ENCODE data around the gene HEPHL1. TPM values are rescaled to one million over a fixed set of nuclear protein-coding genes. Genes with fewer than 3 reads are reported as not detected.
"Not testable (repeated sequence)": the region's sequence is repeated elsewhere in the genome, so short reads cannot be mapped to it uniquely, and the experiment has no call there.

The HEPHL1 gene
- polyA plus RNA-seq, 3 donors: not detected

DNA sequence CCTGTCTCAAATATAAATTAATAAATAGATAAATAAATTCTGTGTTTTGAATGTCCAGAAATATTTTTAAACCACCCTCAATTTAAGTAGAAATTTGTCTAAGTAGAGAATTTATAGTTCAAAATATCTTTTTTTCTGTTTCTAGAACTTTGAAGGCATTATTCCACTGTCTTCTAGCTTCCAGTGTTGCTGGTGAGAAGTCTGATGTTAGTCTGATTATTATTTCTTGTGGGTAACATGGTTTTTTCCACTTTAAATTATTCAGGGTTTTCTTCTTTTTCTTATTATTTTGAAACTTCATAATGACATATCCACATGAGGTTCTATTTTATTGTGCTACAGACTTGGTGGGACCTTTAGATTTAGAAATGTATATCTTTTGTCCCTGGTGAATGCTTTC lies 46.4 kb upstream of the HEPHL1 start:
- no peak overlapping the region for H3K4me3 Mint-ChIP-seq
- intact Hi-C loops (cut with micrococcal nuclease): no loop called here

DNA sequence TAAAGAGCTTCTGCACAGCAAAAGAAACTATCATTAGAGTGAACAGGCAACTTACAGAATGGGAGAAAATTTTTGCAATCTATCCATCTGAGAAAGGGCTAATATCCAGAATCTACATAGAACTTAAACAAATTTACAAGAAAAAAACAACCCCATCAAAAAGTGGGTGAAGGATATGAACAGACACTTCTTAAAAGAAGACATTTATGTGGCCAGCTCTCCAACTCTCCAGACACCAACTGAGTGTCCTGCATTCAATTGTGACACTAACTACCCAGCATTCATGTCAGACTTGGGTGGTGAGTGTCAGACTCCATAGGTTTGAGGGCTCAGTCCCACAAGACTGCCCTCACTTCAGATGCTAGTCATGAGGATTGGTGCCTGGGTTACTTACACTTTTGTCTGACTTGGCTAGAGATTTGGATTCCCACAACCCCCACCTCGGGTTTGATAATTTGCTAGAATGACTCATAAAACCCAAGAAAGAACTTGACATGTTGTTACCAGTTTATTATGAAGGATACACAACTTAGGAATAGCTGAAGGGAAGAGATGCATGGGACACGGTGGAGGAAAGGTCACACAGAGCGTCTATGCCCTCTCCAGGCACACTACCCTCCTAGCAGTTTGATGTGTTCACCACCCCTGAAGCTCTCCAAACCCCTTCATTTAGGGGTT lies 44.4 kb upstream of the HEPHL1 start:
- H4K20me1 ChIP-seq (ENCODE audit: insufficient read depth, low read length); H3K27ac ChIP-seq (ENCODE audit: low read depth in 1 of 2, low read length in 2 of 2); H3K4me1 ChIP-seq (ENCODE audit: control insufficient read depth in 1 of 2, insufficient read depth in 2 of 2, low read length in 2 of 2); DNase-seq; H3K36me3 ChIP-seq (replicated peaks in 1 of 2; ENCODE audit: control insufficient read depth in 1 of 2, insufficient read depth in 2 of 2, low read length in 2 of 2); H3K27me3 ChIP-seq (ENCODE audit: control insufficient read depth in 2 of 2, insufficient read depth in 2 of 2, low read length in 2 of 2); H3K4me3 Mint-ChIP-seq; H3K36me3 Mint-ChIP-seq; H3K4me3 ChIP-seq (replicated peaks in 1 of 3; ENCODE audit: low read depth in 2 of 3, low read length in 3 of 3); H3K27me3 Mint-ChIP-seq (ENCODE audit: low read depth in 3 of 3); intact Hi-C loops (cut with micrococcal nuclease); H3K4me2 ChIP-seq (replicated peaks; ENCODE audit: extremely low read depth, low read length, poor library complexity, severe bottlenecking); H2AFZ ChIP-seq (ENCODE audit: insufficient read depth, low read depth, low read length, poor library complexity, severe bottlenecking); H3K79me2 ChIP-seq (ENCODE audit: insufficient read depth, low read length); H3K27ac Mint-ChIP-seq; H3K4me1 Mint-ChIP-seq; H3K9ac ChIP-seq (ENCODE audit: insufficient read depth, low read length, poor library complexity, severe bottlenecking); H3K9me3 ChIP-seq (replicated peaks in 1 of 2; ENCODE audit: control insufficient read depth in 1 of 2, insufficient read depth in 1 of 2, low read length in 2 of 2): not testable (repeated sequence)
- H3K9me3 Mint-ChIP-seq: peaks cover 3 to 15% (median 7%) of the 10 kb centered on the region in 7 donors
- no CpG with 5 or more reads among the region's 3 CpGs for WGBS (ENCODE audit: insufficient coverage)

More for the DNA sequence above, 46.4 kb upstream of the HEPHL1 start:
- no peak overlapping the region for H3K27ac Mint-ChIP-seq
- no peak overlapping the region for H3K9ac ChIP-seq (ENCODE audit: insufficient read depth, low read length, poor library complexity, severe bottlenecking)
- H3K36me3 ChIP-seq (replicated peaks in 1 of 2; ENCODE audit: control insufficient read depth in 1 of 2, insufficient read depth in 2 of 2, low read length in 2 of 2): no peaks in the 10 kb centered on the region
- TF ChIP-seq, protein P1, sequence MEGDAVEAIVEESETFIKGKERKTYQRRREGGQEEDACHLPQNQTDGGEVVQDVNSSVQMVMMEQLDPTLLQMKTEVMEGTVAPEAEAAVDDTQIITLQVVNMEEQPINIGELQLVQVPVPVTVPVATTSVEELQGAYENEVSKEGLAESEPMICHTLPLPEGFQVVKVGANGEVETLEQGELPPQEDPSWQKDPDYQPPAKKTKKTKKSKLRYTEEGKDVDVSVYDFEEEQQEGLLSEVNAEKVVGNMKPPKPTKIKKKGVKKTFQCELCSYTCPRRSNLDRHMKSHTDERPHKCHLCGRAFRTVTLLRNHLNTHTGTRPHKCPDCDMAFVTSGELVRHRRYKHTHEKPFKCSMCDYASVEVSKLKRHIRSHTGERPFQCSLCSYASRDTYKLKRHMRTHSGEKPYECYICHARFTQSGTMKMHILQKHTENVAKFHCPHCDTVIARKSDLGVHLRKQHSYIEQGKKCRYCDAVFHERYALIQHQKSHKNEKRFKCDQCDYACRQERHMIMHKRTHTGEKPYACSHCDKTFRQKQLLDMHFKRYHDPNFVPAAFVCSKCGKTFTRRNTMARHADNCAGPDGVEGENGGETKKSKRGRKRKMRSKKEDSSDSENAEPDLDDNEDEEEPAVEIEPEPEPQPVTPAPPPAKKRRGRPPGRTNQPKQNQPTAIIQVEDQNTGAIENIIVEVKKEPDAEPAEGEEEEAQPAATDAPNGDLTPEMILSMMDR (IDR thresholded peaks at IDR 0.05): no peak
- H3K4me2 ChIP-seq (replicated peaks; ENCODE audit: extremely low read depth, low read length, poor library complexity, severe bottlenecking): no peak overlapping the region
- H3K27me3 ChIP-seq (ENCODE audit: control insufficient read depth in 2 of 2, insufficient read depth in 2 of 2, low read length in 2 of 2): no peaks in the 10 kb centered on the region
- peaks cover 3 to 15% (median 8%) of the 10 kb centered on the region in 7 donors for H3K9me3 Mint-ChIP-seq
- H3K27me3 Mint-ChIP-seq (ENCODE audit: low read depth in 3 of 3): peaks cover 0 to 3% (median 0%) of the 10 kb centered on the region in 3 donors
- no peaks in the 10 kb centered on the region for H3K36me3 Mint-ChIP-seq
- DNase-seq: no peak
- no peaks in the 10 kb centered on the region for H3K79me2 ChIP-seq (ENCODE audit: insufficient read depth, low read length)
- H4K20me1 ChIP-seq (ENCODE audit: insufficient read depth, low read length): no peaks in the 10 kb centered on the region
- H3K4me3 ChIP-seq (replicated peaks in 1 of 3; ENCODE audit: low read depth in 2 of 3, low read length in 3 of 3): no peak overlapping the region
- H2AFZ ChIP-seq (ENCODE audit: insufficient read depth, low read depth, low read length, poor library complexity, severe bottlenecking): no peak overlapping the region
- no peak overlapping the region for H3K27ac ChIP-seq (ENCODE audit: low read depth in 1 of 2, low read length in 2 of 2)
- no peaks in the 10 kb centered on the region for H3K4me1 Mint-ChIP-seq
- H3K9me3 ChIP-seq (replicated peaks in 1 of 2; ENCODE audit: control insufficient read depth in 1 of 2, insufficient read depth in 1 of 2, low read length in 2 of 2): peaks cover 0 to 8% of the 10 kb centered on the region in 2 donors
- H3K4me1 ChIP-seq (ENCODE audit: control insufficient read depth in 1 of 2, insufficient read depth in 2 of 2, low read length in 2 of 2): no peaks in the 10 kb centered on the region

Measured in CD14-positive monocyte (primary cell).